GM21825 (cell line): ENCODE results near the gene RBM45.
"Not testable (repeated sequence)": the region's sequence is repeated elsewhere in the genome, so short reads cannot be mapped to it uniquely, and the experiment has no call there.

ENCODE experiments used
- ATAC-seq: cut with Tn5 transposase; IDR thresholded peaks from one replicate; pipeline ENCODE4 v1.9.1; 2021; ENCODE audit warnings: mild to moderate bottlenecking, moderate library complexity; ENCODE audit not compliant: unreplicated experiment

Gene RBM45

DNA sequence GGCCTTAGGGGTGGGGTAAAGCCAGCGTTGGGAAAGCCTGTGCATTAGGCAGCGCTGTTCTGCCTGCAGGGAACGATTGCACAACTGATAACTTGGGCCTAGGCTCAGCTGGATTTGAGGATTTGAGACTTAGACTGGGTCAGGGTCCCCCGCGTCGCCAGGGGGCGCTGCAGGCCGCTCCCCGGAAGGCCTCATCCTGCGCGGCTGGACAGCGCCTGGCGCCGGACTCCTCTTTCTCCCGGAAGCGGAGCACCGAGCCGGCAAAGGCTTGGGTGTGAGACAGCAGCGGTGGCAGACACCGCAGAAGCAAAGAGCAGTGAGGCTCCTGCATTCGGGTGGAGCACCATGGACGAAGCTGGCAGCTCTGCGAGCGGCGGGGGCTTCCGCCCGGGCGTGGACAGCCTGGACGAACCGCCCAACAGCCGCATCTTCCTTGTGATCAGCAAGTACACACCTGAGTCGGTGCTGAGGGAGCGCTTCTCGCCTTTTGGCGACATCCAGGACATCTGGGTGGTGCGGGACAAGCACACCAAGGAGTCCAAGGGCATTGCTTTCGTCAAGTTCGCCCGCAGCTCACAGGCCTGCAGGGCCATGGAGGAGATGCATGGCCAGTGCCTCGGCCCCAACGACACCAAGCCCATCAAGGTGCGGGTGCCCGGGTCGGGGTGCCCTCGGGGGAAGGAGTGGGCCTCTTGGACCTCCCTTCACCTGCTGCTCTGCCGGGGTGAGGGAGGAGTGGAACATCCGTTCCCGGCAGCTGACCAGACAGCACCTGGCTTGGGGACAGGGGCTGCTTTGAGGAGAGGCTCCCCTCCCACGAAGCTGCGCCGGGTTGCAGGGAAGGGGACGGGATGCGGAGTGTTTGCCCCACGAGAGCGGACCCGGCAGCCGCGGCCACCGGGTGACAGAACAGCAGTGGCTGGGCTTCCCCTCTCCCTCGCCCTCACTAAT lies at the start of gene RBM45:
RBM45 (plus strand) TSS at position 236 of the 951 bp plus-strand sequence; CDS start at position 346, 110 bp downstream.
- peak; percentile 90 for ATAC-seq

DNA sequence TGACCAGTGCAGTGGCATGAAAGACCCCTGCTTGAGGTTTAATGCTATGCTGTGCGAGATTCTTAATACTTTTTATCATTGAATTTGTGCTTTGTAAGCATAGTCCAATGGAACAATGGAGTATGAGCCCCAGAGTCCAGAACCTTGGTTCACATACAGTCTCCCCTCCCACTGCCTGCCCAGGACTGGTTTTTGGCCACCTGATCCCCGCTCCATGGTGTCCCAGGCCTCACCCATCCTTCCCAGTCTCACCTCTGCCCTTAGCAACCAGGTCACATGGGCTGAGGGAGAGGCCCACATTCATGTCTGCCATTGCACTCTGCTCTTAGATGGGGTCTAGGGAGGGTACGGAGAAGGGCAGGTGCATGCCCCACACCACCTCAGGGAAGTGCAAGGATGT lies 45.9 kb upstream of the RBM45 start:
- no peak for ATAC-seq

GRCh38 chr2:178066890-178067669 lies 45.2 kb upstream of the RBM45 start:
- ATAC-seq: no peak

DNA sequence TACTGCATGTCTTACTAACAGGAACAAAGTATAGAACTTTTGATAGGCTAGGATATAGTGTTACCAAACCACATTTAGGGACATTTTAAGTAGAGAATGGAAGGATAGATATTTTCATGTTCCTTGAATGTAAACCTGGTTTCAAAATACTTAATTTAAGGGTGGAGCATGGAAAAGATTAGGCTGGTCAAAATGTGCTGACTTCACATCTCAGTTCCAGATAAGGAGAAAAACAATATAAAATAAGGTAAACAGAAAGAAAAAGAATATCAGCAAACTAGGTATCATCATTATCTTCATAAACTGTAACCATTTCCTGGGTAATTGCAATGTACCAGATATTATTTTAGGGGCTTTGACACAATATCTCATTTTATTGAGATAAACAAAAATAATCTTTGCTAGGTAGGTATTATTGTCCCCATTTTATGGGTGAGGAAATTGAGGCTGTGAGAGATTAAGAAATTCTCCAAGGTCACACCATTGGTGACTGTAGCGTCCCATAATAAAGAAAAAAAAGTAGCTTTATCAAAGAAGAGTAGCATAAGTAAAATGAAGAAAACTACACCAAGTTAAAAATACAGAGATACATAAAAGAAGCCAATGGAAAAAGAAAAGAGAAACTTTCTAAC lies 43.3 kb upstream of the RBM45 start:
- ATAC-seq: no peak

- no peak for ATAC-seq
Measured at GRCh38 chr2:178069551-178069950, 42.7 kb upstream of the RBM45 start.

DNA sequence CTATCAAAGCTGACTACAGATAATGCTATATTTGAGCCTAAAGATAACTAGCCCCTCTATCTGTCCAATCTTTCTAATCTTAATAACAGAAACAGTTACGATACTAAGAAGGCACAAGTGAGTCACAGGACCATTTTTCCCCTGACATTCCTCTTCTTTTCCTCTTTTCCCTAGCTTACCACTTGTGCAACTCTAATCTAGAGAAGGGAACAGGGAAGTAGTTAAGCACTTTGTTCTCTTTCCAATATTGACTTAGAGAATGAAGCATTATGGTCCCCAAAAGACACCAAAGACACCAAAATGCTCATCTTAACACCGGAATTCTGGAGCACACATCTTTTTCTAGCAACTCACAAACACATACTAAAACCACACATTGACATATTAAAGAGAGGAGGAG lies 41.4 kb upstream of the RBM45 start:
- no peak for ATAC-seq

DNA sequence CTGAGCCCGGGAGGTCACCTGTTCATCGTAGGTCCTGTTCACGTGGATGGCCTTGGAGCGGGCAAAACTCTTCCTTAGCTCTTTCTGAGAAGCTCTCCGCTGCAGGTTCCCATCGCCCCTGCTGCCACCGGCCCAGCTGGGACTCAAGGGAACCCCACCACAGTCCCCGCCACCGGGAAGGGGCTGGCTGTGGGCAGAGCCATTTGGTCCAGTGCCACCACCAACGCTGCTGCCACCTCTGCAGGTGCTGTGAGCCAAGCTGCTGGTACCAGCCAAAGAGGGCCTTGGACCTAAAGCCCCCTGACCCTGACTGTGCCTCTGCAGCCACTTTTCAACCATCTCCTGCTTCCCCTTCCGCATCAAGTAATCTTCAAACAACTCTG lies 40.2 kb upstream of the RBM45 start:
- no peak for ATAC-seq

GRCh38 chr2:178072383-178073301 lies 39.6 kb upstream of the RBM45 start, which contains the start of gene PDE11A:
Gene PDE11A, minus strand, starts transcription at chr2:178072777. Its CDS starts 340 bp downstream, at chr2:178072437.
- peak; percentile 86 for ATAC-seq

GRCh38 chr2:178074123-178075005 lies 37.9 kb upstream of the RBM45 start:
- no peak for ATAC-seq

GRCh38 chr2:178075006-178075326 lies 37.3 kb upstream of the RBM45 start:
- ATAC-seq: no peak

DNA sequence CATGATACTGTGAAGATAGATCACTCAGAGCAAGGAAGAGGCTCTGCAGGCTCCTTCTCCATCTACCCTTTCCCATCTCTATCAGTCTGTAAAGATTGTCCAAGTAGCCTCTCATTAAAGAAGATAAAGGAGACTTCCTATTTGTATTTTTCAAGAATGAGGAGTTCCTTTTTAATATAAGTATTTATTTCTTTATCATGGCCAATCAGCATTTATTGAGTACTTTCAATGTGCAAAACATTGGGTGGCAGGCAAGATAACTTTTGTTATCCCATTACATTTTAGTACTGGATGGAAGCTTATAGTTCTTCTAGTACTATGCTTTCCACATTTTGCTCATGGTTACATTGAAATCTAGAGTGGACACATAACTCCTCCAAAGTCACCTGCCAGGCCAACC lies 36.1 kb upstream of the RBM45 start:
- ATAC-seq: no peak

DNA sequence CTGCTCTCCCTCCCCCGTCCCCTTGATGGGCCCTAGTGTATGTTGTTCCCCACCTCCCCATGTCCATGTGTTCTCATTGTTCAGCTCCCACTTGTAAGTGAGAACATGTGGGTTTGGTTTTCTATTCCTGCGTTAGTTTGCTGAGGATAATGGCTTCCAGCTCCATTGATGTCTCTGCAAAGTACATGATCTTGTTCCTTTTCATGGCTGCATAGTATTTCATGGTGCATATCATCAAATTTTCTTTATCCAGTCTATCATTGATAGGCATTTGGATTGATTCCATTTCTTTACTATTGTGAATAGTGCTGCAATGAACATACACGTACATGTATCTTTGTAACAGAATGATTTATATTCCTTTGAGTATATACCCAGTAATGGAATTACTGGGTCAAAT lies 33.0 kb upstream of the RBM45 start:
- ATAC-seq: not testable (repeated sequence)

DNA sequence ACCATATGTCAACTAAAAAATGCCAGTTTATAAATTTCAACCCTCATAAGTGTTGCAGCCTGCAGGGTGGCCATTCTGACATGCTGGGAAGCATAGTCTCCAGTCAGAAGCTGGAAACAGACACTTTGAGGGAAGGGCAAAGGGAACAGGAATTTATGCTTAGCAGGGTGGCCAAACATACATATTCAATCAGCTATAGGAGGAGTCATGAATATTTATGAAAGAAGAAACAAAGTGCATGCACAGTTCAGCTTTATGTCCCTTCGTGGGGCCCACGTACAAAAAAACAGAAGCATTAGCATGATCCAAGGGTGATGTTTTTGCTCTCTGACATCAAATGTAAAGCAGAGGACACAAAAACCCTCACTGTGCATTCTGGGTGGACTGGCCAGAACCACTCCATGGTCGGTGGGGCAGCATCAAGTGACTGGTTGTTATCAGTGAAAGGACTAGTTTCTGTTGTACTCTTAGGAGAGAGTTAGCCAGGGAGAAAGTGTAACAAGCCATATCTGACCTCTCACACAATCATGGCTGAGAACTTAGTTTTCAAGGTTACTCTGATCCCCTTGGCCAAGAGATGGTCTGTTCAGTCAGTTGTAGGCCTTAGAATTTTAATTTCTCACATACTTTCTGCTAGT lies 29.7 kb upstream of the RBM45 start:
- ATAC-seq: no peak

- ATAC-seq: no peak
Measured at GRCh38 chr2:178084273-178084672, 28.0 kb upstream of the RBM45 start.

DNA sequence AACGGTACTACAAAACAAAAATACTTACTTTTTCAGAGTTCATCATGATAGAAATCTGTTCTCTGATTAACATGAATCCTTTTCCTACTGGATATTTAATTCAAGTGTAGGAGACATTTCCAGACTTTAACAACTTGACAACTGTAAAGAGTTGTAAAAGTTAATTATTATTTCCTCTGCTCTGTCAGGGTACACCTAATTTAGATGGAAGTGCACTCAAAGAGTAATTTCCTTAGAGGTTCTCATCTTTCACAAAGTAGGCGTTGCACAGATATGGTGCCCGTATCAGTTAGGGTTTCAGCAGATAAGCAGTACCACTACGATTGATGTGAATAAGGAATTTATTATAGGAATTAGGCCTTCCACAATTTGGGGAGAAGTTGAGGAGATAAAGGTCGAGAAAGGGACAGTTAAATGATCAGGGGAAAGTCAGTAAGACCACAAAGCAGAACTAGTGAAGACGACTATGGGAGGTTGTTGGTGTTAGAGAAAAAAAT lies 23.4 kb upstream of the RBM45 start:
- ATAC-seq: no peak

DNA sequence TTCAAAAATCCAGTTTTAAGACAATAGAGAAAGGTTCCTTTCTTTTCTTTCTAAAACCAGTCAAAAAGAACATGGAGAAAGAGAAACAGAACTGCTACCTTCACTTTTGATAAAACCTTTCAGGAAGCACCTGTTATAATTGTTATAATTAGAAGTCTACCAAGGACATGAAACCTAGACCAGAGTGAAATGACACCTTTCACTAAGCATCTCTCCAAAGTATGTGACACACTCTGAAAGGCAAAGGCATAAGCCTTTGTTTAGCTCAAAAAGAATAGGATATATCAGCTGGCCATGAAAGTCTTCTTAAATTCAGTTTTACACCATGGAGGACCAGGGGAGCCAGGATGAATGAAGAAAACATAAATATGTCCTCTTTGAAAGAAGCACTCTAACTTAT lies 18.8 kb upstream of the RBM45 start:
- no peak for ATAC-seq

DNA sequence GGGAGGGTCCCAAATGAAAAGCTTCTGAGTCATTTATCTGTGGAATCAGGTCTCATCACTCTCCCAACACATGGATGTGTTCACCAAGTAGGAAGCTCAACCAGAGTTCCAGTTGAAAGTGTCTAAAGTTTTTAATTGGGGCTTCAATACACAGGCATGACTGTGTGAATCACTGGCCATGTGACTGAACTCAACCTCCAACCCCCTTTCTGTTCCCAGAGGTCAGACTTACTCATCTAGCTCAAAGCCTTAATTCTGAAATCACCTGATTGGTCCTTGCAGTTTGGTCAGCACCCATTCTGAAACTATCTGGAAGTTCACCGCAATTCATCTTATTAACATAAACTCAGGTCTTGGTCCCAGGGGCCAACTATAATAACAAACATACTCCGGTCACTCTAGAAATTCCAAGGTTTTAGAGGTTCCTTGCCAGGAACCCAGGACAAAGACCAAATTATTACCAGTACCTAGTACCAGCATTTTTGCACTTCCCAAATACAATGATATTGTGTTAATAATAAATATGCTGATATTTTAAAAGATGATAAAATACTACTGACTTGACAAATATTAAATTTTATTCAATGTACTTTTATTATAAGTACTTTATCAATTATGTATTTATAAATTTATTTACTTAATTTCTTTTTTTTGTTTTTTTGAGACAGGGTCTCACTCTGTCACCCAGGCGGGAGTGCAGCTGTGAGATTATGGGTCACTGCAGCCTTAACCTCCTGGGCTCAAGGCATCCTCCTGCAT lies 10.7 kb upstream of the RBM45 start:
- no peak for ATAC-seq

GRCh38 chr2:178105566-178105965 lies 6.7 kb upstream of the RBM45 start:
- ATAC-seq: no peak
